IMR-90 (cell line): ENCODE data around the gene PLCB4. TPM values are rescaled to one million over a fixed set of nuclear protein-coding genes. Genes with fewer than 3 reads are reported as not detected.

ENCODE experiments used
- ATAC-seq: fragments of 200-7000 bp; cut with Tn5 transposase; 2 replicates; pipeline ENCODE4 v1.9.1; 2020; ENCODE audit warnings: low read depth, mild to moderate bottlenecking, moderate library complexity
- BruUV-seq: library from RNA; stranded (reverse); fragments of 400-500 nt; replicated peaks from 2 replicates; lab custom pipeline; 2021; lab: Mats Ljungman, UMichigan
- CTCF ChIA-PET: fragments of 300-600 bp; formaldehyde crosslinking; extraction: SDS; loops from one replicate; lab custom pipeline; 2021; ENCODE audit warnings: antibody characterized with exemption; lab: Yijun Ruan, JAX
- POLR2A ChIA-PET: fragments of 300-600 bp; sonication (Branson Sonifier 250); formaldehyde crosslinking; loops from one replicate; lab custom pipeline; 2022; ENCODE audit warnings: antibody characterized with exemption; ENCODE audit not compliant: unreplicated experiment; lab: Charles Lee
- DNase-seq: peaks from one replicate; pipeline ENCODE4 v3.0.0; 2013
- H2AFZ ChIP-seq: replicated peaks from 2 replicates; pipeline ENCODE3; 2013; ENCODE audit warnings: low read length, mild to moderate bottlenecking; ENCODE audit not compliant: poor library complexity
- H2AK5ac ChIP-seq: 2 replicates; pipeline ENCODE4 v1.6.1; 2013; ENCODE audit warnings: low read depth, low read length, inconsistent platforms
- H2AK9ac ChIP-seq: replicated peaks from 2 replicates; pipeline ENCODE3; 2013; ENCODE audit warnings: mild to moderate bottlenecking, low read depth, low read length, moderate library complexity; ENCODE audit not compliant: poor library complexity
- H2BK120ac ChIP-seq: 2 replicates; pipeline ENCODE4 v1.6.1; 2013; ENCODE audit warnings: low read depth, low read length, inconsistent platforms
- H2BK15ac ChIP-seq: 3 replicates; pipeline ENCODE4 v1.6.1; 2013; ENCODE audit warnings: low read depth, low read length, inconsistent platforms
- H2BK20ac ChIP-seq: 2 replicates; pipeline ENCODE4 v1.6.1; 2013; ENCODE audit warnings: low read depth, mild to moderate bottlenecking, inconsistent platforms, low read length, moderate library complexity
- H2BK5ac ChIP-seq: 2 replicates; pipeline ENCODE4 v1.6.1; 2013; ENCODE audit warnings: mild to moderate bottlenecking, low read depth, low read length, inconsistent platforms; ENCODE audit not compliant: poor library complexity, severe bottlenecking
- H3K14ac ChIP-seq: replicated peaks from 2 replicates; pipeline ENCODE4 v1.6.1; 2013; ENCODE audit warnings: low read depth, low read length, inconsistent platforms
- H3K18ac ChIP-seq: 2 replicates; pipeline ENCODE4 v1.6.1; 2013; ENCODE audit warnings: low read depth, low read length, control low read depth
- H3K23ac ChIP-seq: 2 replicates; pipeline ENCODE4 v1.6.1; 2013; ENCODE audit warnings: low read depth, low read length, inconsistent platforms
- H3K27ac ChIP-seq: 2 replicates; pipeline ENCODE4 v1.5.1; 2013; ENCODE audit warnings: mild to moderate bottlenecking, control low read depth, low read length; ENCODE audit not compliant: insufficient read depth
- H3K27me3 ChIP-seq: 2 replicates; pipeline ENCODE4 v1.6.1; 2013; ENCODE audit warnings: low read length; ENCODE audit not compliant: control insufficient read depth, insufficient read depth
- H3K36me3 ChIP-seq: 2 replicates; pipeline ENCODE4 v1.6.1; 2013; ENCODE audit warnings: low read length, mixed read lengths; ENCODE audit not compliant: control insufficient read depth, insufficient read depth
- H3K4ac ChIP-seq: 2 replicates; pipeline ENCODE4 v1.6.1; 2013; ENCODE audit warnings: low read depth, low read length, inconsistent platforms
- H3K4me1 ChIP-seq: 2 replicates; pipeline ENCODE4 v1.6.1; 2013; ENCODE audit warnings: low read length, mixed read lengths; ENCODE audit not compliant: control insufficient read depth, insufficient read depth
- H3K4me2 ChIP-seq: 2 replicates; pipeline ENCODE4 v1.6.1; 2013; ENCODE audit warnings: low read depth, mild to moderate bottlenecking, control low read depth, low read length, moderate library complexity
- H3K4me3 ChIP-seq: 2 replicates; pipeline ENCODE4 v1.5.1; 2013; ENCODE audit warnings: low read depth, mild to moderate bottlenecking, control low read depth, low read length, moderate library complexity; ENCODE audit not compliant: insufficient read depth
- H3K56ac ChIP-seq: 2 replicates; pipeline ENCODE4 v1.6.1; 2013; ENCODE audit warnings: low read length, inconsistent platforms; ENCODE audit not compliant: insufficient read depth; ENCODE audit errors: extremely low read depth
- H3K79me1 ChIP-seq, 2 experiments: 2 replicates each; pipeline ENCODE4 v1.6.1; 2013; ENCODE audit warnings: low read length in 2 of 2, inconsistent platforms in 1 of 2, low read depth in 1 of 2
- H3K9ac ChIP-seq: 2 replicates; pipeline ENCODE4 v1.6.1; 2013; ENCODE audit warnings: low read depth, low read length, control low read depth
- H3K9me1 ChIP-seq: 2 replicates; pipeline ENCODE4 v1.6.1; 2013; ENCODE audit warnings: low read length, inconsistent platforms; ENCODE audit not compliant: insufficient read depth
- H3K9me3 ChIP-seq: 2 replicates; pipeline ENCODE4 v1.6.1; 2013; ENCODE audit warnings: low read length; ENCODE audit not compliant: control insufficient read depth, insufficient read depth
- H4K20me1 ChIP-seq: 2 replicates; pipeline ENCODE4 v1.6.1; 2013; ENCODE audit warnings: low read length, inconsistent platforms; ENCODE audit not compliant: insufficient read depth
- H4K5ac ChIP-seq: 2 replicates; pipeline ENCODE4 v1.6.1; 2013; ENCODE audit warnings: mild to moderate bottlenecking, low read depth, low read length, control low read depth
- H4K8ac ChIP-seq, 2 experiments: 2 replicates each; pipeline ENCODE4 v1.6.1; 2013; ENCODE audit warnings: low read depth in 2 of 2, low read length in 2 of 2, control low read depth in 1 of 2, inconsistent platforms in 1 of 2
- H4K91ac ChIP-seq: 2 replicates; pipeline ENCODE4 v1.6.1; 2013; ENCODE audit warnings: low read depth, low read length, inconsistent platforms; ENCODE audit not compliant: insufficient read depth
- CEBPB ChIP-seq: IDR thresholded peaks from 2 replicates; pipeline ENCODE4 v1.6.1; 2012; ENCODE audit warnings: low read depth, low read length, improper control_type of control experiment
- FOS ChIP-seq: fragments of 150-350 bp; IDR thresholded peaks from 2 replicates; pipeline ENCODE4 v1.6.1; 2016; ENCODE audit warnings: low read depth, low read length
- MXI1 ChIP-seq: IDR thresholded peaks from 2 replicates; pipeline ENCODE4 v1.6.1; 2012; ENCODE audit warnings: low read depth, mild to moderate bottlenecking, low read length, moderate library complexity, borderline replicate concordance
- NFE2L2 ChIP-seq: fragments of 150-350 bp; IDR thresholded peaks from 2 replicates; pipeline ENCODE4 v1.6.1; 2016; ENCODE audit warnings: low read depth, mild to moderate bottlenecking, low read length
- RCOR1 ChIP-seq: IDR thresholded peaks from 2 replicates; pipeline ENCODE4 v1.6.1; 2012; ENCODE audit warnings: mild to moderate bottlenecking, low read length, improper control_type of control experiment; ENCODE audit not compliant: insufficient replicate concordance
- RFX5 ChIP-seq: IDR thresholded peaks from 2 replicates; pipeline ENCODE4 v1.8.0; 2012; ENCODE audit warnings: low read depth, mild to moderate bottlenecking, low read length, moderate library complexity
- USF2 ChIP-seq: fragments of 150-350 bp; IDR thresholded peaks from 2 replicates; pipeline ENCODE4 v1.6.1; 2017; ENCODE audit warnings: mild to moderate bottlenecking, antibody characterized with exemption, low read length, low read depth
- WGBS, 2 experiments: methylation state at CpG; one replicate each; pipeline versions ENCODE4 v1.1.5 to v1.1.7; 2013; ENCODE audit warnings: missing lambda C conversion rate in 2 of 2; ENCODE audit not compliant: insufficient read length in 1 of 2; ENCODE audit errors: extremely low coverage in 2 of 2; 5-methylcytosine and 5-hydroxymethylcytosine counted together
- dilution Hi-C: fragments of 300-500 bp; cut with HindIII; formaldehyde crosslinking; loops from one replicate; pipeline ENCODE4 v1.14.3; 2018; ENCODE audit warnings: low sequenced_read_pairs; ENCODE audit not compliant: unreplicated experiment
- in situ Hi-C: fragments of 300-500 bp; cut with MboI; formaldehyde crosslinking; loops from 3 replicates; pipeline ENCODE4 v1.14.3; 2019; ENCODE audit warnings: low sequenced_read_pairs, inconsistent platforms, mixed read lengths
- intact Hi-C: fragments of 100-400 bp; cut with micrococcal nuclease; formaldehyde crosslinking; loops from 2 replicates; pipeline ENCODE4 v1.10.0; 2022
- polyA plus RNA-seq, 3 experiments: library from polyadenylated mRNA; depleted of rRNA; stranded (reverse); fragments of >200 nt; gene quantifications; 2 replicates each; pipeline ENCODE4 v1.2.3, GENCODE V29; 2012; ENCODE audit warnings: low replicate concordance in 1 of 3
- total RNA-seq: library from RNA; depleted of rRNA; stranded (reverse); fragments of >200 nt; gene quantifications from 2 replicates; pipeline ENCODE4 v1.2.3, GENCODE V29; 2012

PLCB4 gene
- total and polyA plus RNA-seq, 2 of the 4 experiments (the other 2 are of a cell fraction) = 12.5 to 24.0 TPM

GRCh38 chr20:9258901-9259300 lies 190.0 kb downstream of the PLCB4 start:
- Histone ChIP-seq H4K91ac (no peak overlapping the region), H2BK120ac (no peak overlapping the region), H3K56ac (no peak overlapping the region), H3K27ac (no peak overlapping the region), H3K4me1 (peaks cover 7% of the 10 kb centered on the region), H4K5ac (no peak overlapping the region), H4K8ac (no peak overlapping the region; a peak in 1 of 4 replicates), H3K4ac (no peak overlapping the region), H3K23ac (no peak overlapping the region), H3K18ac (no peak overlapping the region), H3K14ac (no peak overlapping the region), H2BK20ac (no peak overlapping the region), H3K9ac (no peak overlapping the region), H3K9me3 (no peaks in the 10 kb centered on the region), H2AK9ac (no peak overlapping the region), H3K36me3 (no peaks in the 10 kb centered on the region), H3K4me3 (no peak overlapping the region), H3K27me3 (no peaks in the 10 kb centered on the region), H3K79me1 (peaks cover 29 to 41% of the 10 kb centered on the region in 2 experiments), H2BK15ac (no peak overlapping the region), H3K9me1 (peaks cover 12% of the 10 kb centered on the region), H4K20me1 (peaks cover 5% of the 10 kb centered on the region; the same call in 1 of the 2 replicates), H3K4me2 (no peak overlapping the region), H2AK5ac (no peak overlapping the region), H2AFZ (no peak overlapping the region), H2BK5ac (no peak overlapping the region)
- ATAC-seq (no peak), DNase-seq (no peak)
- POLR2A ChIA-PET = no interaction called here
- no TSS peak for BruUV-seq
- WGBS, 2 experiments = no CpG with 5 or more reads among the region's 1 CpG
- dilution Hi-C loops (no loop called here), intact Hi-C loops (no loop called here), in situ Hi-C loops (no loop called here)
- no peak for TF ChIP-seq RFX5
- no peak for TF ChIP-seq CEBPB
- TF ChIP-seq USF2 = no peak
- TF ChIP-seq FOS = no peak
- no peak for TF ChIP-seq NFE2L2
- TF ChIP-seq RCOR1 = no peak
- no peak for TF ChIP-seq MXI1
- CTCF ChIA-PET = no interaction called here
